ENCODE results near the gene AKIRIN2.

DNA sequence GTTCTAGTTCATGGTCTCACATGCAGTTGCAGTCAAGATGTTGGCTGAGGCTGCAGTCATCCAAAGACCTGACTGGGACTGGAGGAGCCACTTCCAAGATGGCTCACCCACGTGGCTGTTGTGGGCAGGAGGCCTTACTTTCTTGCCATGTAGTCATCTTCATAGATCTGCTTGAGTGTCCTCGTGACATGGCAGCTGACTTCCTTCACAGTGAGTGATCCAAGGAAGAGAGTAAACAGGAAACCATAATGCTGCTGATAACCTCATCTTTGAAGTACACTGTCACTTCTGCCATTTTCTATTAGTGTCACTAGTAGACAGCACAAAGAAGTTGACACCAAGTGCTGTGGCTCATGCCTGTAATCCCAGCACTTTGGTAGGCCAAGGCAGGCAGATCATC lies 40.1 kb upstream of the AKIRIN2 start:
- TF ChIP-seq, protein P1, sequence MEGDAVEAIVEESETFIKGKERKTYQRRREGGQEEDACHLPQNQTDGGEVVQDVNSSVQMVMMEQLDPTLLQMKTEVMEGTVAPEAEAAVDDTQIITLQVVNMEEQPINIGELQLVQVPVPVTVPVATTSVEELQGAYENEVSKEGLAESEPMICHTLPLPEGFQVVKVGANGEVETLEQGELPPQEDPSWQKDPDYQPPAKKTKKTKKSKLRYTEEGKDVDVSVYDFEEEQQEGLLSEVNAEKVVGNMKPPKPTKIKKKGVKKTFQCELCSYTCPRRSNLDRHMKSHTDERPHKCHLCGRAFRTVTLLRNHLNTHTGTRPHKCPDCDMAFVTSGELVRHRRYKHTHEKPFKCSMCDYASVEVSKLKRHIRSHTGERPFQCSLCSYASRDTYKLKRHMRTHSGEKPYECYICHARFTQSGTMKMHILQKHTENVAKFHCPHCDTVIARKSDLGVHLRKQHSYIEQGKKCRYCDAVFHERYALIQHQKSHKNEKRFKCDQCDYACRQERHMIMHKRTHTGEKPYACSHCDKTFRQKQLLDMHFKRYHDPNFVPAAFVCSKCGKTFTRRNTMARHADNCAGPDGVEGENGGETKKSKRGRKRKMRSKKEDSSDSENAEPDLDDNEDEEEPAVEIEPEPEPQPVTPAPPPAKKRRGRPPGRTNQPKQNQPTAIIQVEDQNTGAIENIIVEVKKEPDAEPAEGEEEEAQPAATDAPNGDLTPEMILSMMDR (optimal IDR thresholded peaks at IDR 0.05 in 1 of 3, IDR thresholded peaks at IDR 0.05 in 1 of 3, conservative IDR thresholded peaks at IDR 0.05 in 1 of 3; ENCODE audit: extremely low read depth in 1 of 3, insufficient read depth in 2 of 3, low read length in 3 of 3): no peak
- no peak for TF ChIP-seq EZH2 (IDR thresholded peaks at IDR 0.05; ENCODE audit: low read length)

All from keratinocyte (primary cell).